ENCODE measurements around the gene RPL19. TPM values are rescaled to one million over a fixed set of nuclear protein-coding genes. Genes with fewer than 3 reads are reported as not detected.

Gene RPL19
- total RNA-seq, 4 donors from 2014 or later = 2,570 to 3,363 (median 3,072) TPM

- no peak for TF ChIP-seq CTCF (IDR thresholded peaks at IDR 0.05; ENCODE audit: low read depth)
These were observed 39.7 kb downstream of the RPL19 start for GRCh38 chr17:39239640-39240314.

GRCh38 chr17:39240631-39241030 is 40.5 kb downstream of the RPL19 start:
- TF ChIP-seq CTCF (IDR thresholded peaks at IDR 0.05; ENCODE audit: low read depth) = no peak

GRCh38 chr17:39243155-39243554 is 43.1 kb downstream of the RPL19 start:
- no peak for TF ChIP-seq CTCF (IDR thresholded peaks at IDR 0.05; ENCODE audit: low read depth)

GRCh38 chr17:39244016-39244599 is 44.0 kb downstream of the RPL19 start:
- TF ChIP-seq CTCF (IDR thresholded peaks at IDR 0.05; ENCODE audit: low read depth) = no peak

GRCh38 chr17:39244600-39245570 is 44.8 kb downstream of the RPL19 start:
- no peak for TF ChIP-seq CTCF (IDR thresholded peaks at IDR 0.05; ENCODE audit: low read depth)

- no peak for TF ChIP-seq CTCF (IDR thresholded peaks at IDR 0.05; ENCODE audit: low read depth)
These were observed 46.2 kb downstream of the RPL19 start for GRCh38 chr17:39246274-39246673.

- TF ChIP-seq CTCF (IDR thresholded peaks at IDR 0.05; ENCODE audit: low read depth) = no peak
These were observed 51.9 kb downstream of the RPL19 start for GRCh38 chr17:39251997-39252396.

Measured in subcutaneous adipose tissue (tissue), 4 donors.